GM12891 (cell line): ENCODE data around the gene RIBC2.

Experiments used
- PAX5 ChIP-seq: IDR thresholded peaks from 2 replicates; pipeline ENCODE4 v1.6.1; 2011; ENCODE audit warnings: low read length, moderate library complexity, mild to moderate bottlenecking; ENCODE audit not compliant: insufficient read depth, severe bottlenecking
- POLR2A ChIP-seq: IDR thresholded peaks from 2 replicates; pipeline ENCODE4 v1.6.1; 2011; ENCODE audit warnings: low read depth, low read length, control low read depth
- POLR2AphosphoS5 ChIP-seq: IDR thresholded peaks from 2 replicates; pipeline ENCODE4 v1.6.1; 2011; ENCODE audit warnings: low read depth, low read length, control low read depth
- SPI1 ChIP-seq: IDR thresholded peaks from 2 replicates; pipeline ENCODE4 v1.6.1; 2011; ENCODE audit warnings: low read depth, low read length, control low read depth
- TAF1 ChIP-seq: IDR thresholded peaks from 2 replicates; pipeline ENCODE4 v1.6.1; 2011; ENCODE audit warnings: low read depth, low read length, control low read depth

GRCh38 chr22:45459235-45459634 is 45.7 kb downstream of the RIBC2 start:
- TF ChIP-seq TAF1 = no peak
- TF ChIP-seq POLR2AphosphoS5 = no peak
- TF ChIP-seq POLR2A = no peak
- no peak for TF ChIP-seq PAX5
- TF ChIP-seq SPI1 = no peak
